ENCODE results near the gene FBXO15. TPM values are rescaled to one million over a fixed set of nuclear protein-coding genes. Genes with fewer than 3 reads are reported as not detected.
A peak's percentile ranks its signal among the peaks of the same experiment; 100 is the strongest.

FBXO15 gene
- total RNA-seq: not detected

- H3K4me1 ChIP-seq: peaks cover 30% of the 10 kb centered on the region
- intact Hi-C loops (cut with DNase I): no loop called here
- no peaks in the 10 kb centered on the region for H3K36me3 ChIP-seq
- peak in 1 of 2 donors; percentile 97 for DNase-seq (ENCODE audit: extremely low spot score in 2 of 2)
- H3K4me3 ChIP-seq: peak within 1 kb of the TSS; percentile 63 to 89
- TF ChIP-seq POLR2A (IDR thresholded peaks at IDR 0.05) (peak in 1 of 2 donors; percentile 37), POLR2AphosphoS5 (IDR thresholded peaks at IDR 0.05; ENCODE audit: insufficient read depth in 1 of 2, low read depth in 1 of 2) (peak; percentile 96 to 98)
- TF ChIP-seq, protein P1, sequence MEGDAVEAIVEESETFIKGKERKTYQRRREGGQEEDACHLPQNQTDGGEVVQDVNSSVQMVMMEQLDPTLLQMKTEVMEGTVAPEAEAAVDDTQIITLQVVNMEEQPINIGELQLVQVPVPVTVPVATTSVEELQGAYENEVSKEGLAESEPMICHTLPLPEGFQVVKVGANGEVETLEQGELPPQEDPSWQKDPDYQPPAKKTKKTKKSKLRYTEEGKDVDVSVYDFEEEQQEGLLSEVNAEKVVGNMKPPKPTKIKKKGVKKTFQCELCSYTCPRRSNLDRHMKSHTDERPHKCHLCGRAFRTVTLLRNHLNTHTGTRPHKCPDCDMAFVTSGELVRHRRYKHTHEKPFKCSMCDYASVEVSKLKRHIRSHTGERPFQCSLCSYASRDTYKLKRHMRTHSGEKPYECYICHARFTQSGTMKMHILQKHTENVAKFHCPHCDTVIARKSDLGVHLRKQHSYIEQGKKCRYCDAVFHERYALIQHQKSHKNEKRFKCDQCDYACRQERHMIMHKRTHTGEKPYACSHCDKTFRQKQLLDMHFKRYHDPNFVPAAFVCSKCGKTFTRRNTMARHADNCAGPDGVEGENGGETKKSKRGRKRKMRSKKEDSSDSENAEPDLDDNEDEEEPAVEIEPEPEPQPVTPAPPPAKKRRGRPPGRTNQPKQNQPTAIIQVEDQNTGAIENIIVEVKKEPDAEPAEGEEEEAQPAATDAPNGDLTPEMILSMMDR (IDR thresholded peaks at IDR 0.05): no peak
- no peaks in the 10 kb centered on the region for H3K27me3 ChIP-seq
- peak within 1 kb of the TSS; percentile 97 for H3K27ac ChIP-seq
- H3K9me3 ChIP-seq: no peaks in the 10 kb centered on the region
These were observed at the start of gene FBXO15, which contains the start of gene TIMM21 for GRCh38 chr18:74147779-74148542. FBXO15 (minus strand) TSS chr18:74147834; CDS start chr18:74147785, 49 bp downstream. TIMM21 (plus strand) TSS chr18:74148523; CDS start chr18:74148809, 286 bp downstream.

GRCh38 chr18:74196220-74197119 is 48.8 kb upstream of the FBXO15 start:
- no peak overlapping the region for H3K27ac ChIP-seq
- no peak for DNase-seq (ENCODE audit: extremely low spot score in 2 of 2)
- H3K4me3 ChIP-seq: no peak overlapping the region
- no peaks in the 10 kb centered on the region for H3K4me1 ChIP-seq
- TF ChIP-seq POLR2A (IDR thresholded peaks at IDR 0.05) (no peak), POLR2AphosphoS5 (IDR thresholded peaks at IDR 0.05; ENCODE audit: insufficient read depth in 1 of 2, low read depth in 1 of 2) (peak in 1 of 2 donors; percentile 45)
- TF ChIP-seq, protein P1 (IDR thresholded peaks at IDR 0.05): peak; percentile 90 to 95 (median 94)
- no peaks in the 10 kb centered on the region for H3K36me3 ChIP-seq
- intact Hi-C loops (cut with DNase I): loop anchor here (5.0 to 10.0 kb wide), 2 partner anchors 146 to 358 kb away; no protein-coding TSS in a partner anchor
- no peaks in the 10 kb centered on the region for H3K9me3 ChIP-seq
- H3K27me3 ChIP-seq: no peaks in the 10 kb centered on the region

GRCh38 chr18:74194691-74195090 is 47.1 kb upstream of the FBXO15 start:
- no peaks in the 10 kb centered on the region for H3K9me3 ChIP-seq
- TF ChIP-seq POLR2A (IDR thresholded peaks at IDR 0.05): no peak
- TF ChIP-seq, protein P1 (IDR thresholded peaks at IDR 0.05): no peak
- no peak for TF ChIP-seq POLR2AphosphoS5 (IDR thresholded peaks at IDR 0.05; ENCODE audit: insufficient read depth in 1 of 2, low read depth in 1 of 2)
- no peak for DNase-seq (ENCODE audit: extremely low spot score in 2 of 2)
- H3K27me3 ChIP-seq: no peaks in the 10 kb centered on the region
- no peaks in the 10 kb centered on the region for H3K4me1 ChIP-seq
- no peak overlapping the region for H3K27ac ChIP-seq
- H3K36me3 ChIP-seq: no peaks in the 10 kb centered on the region
- intact Hi-C loops (cut with DNase I): loop anchor here (5.0 to 10.0 kb wide), 2 partner anchors 148 to 360 kb away; no protein-coding TSS in a partner anchor
- no peak overlapping the region for H3K4me3 ChIP-seq

GRCh38 chr18:74191577-74191976 is 43.9 kb upstream of the FBXO15 start:
- no peak for TF ChIP-seq POLR2A (IDR thresholded peaks at IDR 0.05)
- TF ChIP-seq, protein P1 (IDR thresholded peaks at IDR 0.05): no peak
- TF ChIP-seq POLR2AphosphoS5 (IDR thresholded peaks at IDR 0.05; ENCODE audit: insufficient read depth in 1 of 2, low read depth in 1 of 2): no peak
- intact Hi-C loops (cut with DNase I): loop anchor here (10.0 kb wide), 1 partner anchor 363 kb away; no protein-coding TSS in a partner anchor
- no peak for DNase-seq (ENCODE audit: extremely low spot score in 2 of 2)
- Histone ChIP-seq H3K9me3 (no peaks in the 10 kb centered on the region), H3K4me3 (no peak overlapping the region), H3K36me3 (no peaks in the 10 kb centered on the region), H3K4me1 (no peaks in the 10 kb centered on the region), H3K27ac (no peak overlapping the region), H3K27me3 (no peaks in the 10 kb centered on the region)

Measured in vagina (tissue), 2 donors.